SJSA1 (cell line): ENCODE data around the gene ANKS1A. TPM values are rescaled to one million over a fixed set of nuclear protein-coding genes. Genes with fewer than 3 reads are reported as not detected.

Source experiments
- DNase-seq, 2 experiments: peaks; one replicate each; pipeline ENCODE4 v3.0.0-alpha.2; 2015 to 2020; ENCODE audit warnings: low spot score in 2 of 2, low read depth in 1 of 2
- H3K27ac ChIP-seq: fragments of 250-450 bp; sonication (Bioruptor Pico); 2 replicates; pipeline ENCODE4 v1.5.1; 2020; ENCODE audit warnings: mild to moderate bottlenecking, moderate library complexity
- H3K27me3 ChIP-seq: fragments of 250-450 bp; sonication (Bioruptor Pico); replicated peaks from 2 replicates; pipeline ENCODE4 v1.5.1; 2020; ENCODE audit warnings: mild to moderate bottlenecking, moderate library complexity
- H3K36me3 ChIP-seq: fragments of 250-450 bp; sonication (Bioruptor Pico); 2 replicates; pipeline ENCODE4 v1.5.1; 2020; ENCODE audit warnings: mild to moderate bottlenecking
- H3K4me1 ChIP-seq: fragments of 250-450 bp; sonication (Bioruptor Pico); replicated peaks from 2 replicates; pipeline ENCODE4 v1.6.1; 2021; ENCODE audit warnings: mild to moderate bottlenecking
- H3K4me3 ChIP-seq: fragments of 250-450 bp; sonication (Bioruptor Pico); 2 replicates; pipeline ENCODE4 v1.5.1; 2020; ENCODE audit warnings: mild to moderate bottlenecking
- H3K9me3 ChIP-seq: fragments of 250-450 bp; sonication (Bioruptor Pico); replicated peaks from 2 replicates; pipeline ENCODE4 v1.5.1; 2020; ENCODE audit warnings: mild to moderate bottlenecking
- total RNA-seq: library from RNA; depleted of rRNA; stranded (reverse); fragments of >200 nt; shearing (Covaris generic); gene quantifications from 2 replicates; pipeline ENCODE4 v1.2.3, GENCODE V29; 2014

ANKS1A gene
- total RNA-seq, 1 experiment from 2014 or later, result 8.1 TPM

GRCh38 chr6:35011096-35012041 is 122.3 kb downstream of the ANKS1A start:
- Histone ChIP-seq H3K36me3 (no peaks in the 10 kb centered on the region), H3K27me3 (no peaks in the 10 kb centered on the region), H3K4me1 (peaks cover 6% of the 10 kb centered on the region), H3K4me3 (no peak overlapping the region), H3K9me3 (no peaks in the 10 kb centered on the region), H3K27ac (no peak overlapping the region)
- no peak for DNase-seq

GRCh38 chr6:35013701-35014100 is 124.6 kb downstream of the ANKS1A start:
- DNase-seq, result no peak
- H3K9me3 ChIP-seq, result no peaks in the 10 kb centered on the region; the same call in 1 of the 2 replicates
- no peaks in the 10 kb centered on the region for H3K27me3 ChIP-seq
- peaks cover 27% of the 10 kb centered on the region for H3K4me1 ChIP-seq
- no peaks in the 10 kb centered on the region for H3K36me3 ChIP-seq
- H3K27ac ChIP-seq, result no peak overlapping the region
- H3K4me3 ChIP-seq, result no peak overlapping the region

GRCh38 chr6:35014341-35014740 is 125.3 kb downstream of the ANKS1A start:
- Histone ChIP-seq H3K4me3 (no peak overlapping the region), H3K4me1 (peaks cover 33% of the 10 kb centered on the region), H3K36me3 (no peaks in the 10 kb centered on the region), H3K27me3 (no peaks in the 10 kb centered on the region), H3K9me3 (no peaks in the 10 kb centered on the region; the same call in 1 of the 2 replicates), H3K27ac (no peak overlapping the region)
- DNase-seq, result no peak

- Histone ChIP-seq H3K9me3 (no peaks in the 10 kb centered on the region; the same call in 1 of the 2 replicates), H3K4me1 (peaks cover 35% of the 10 kb centered on the region), H3K27ac (no peak overlapping the region), H3K4me3 (no peak overlapping the region), H3K27me3 (no peaks in the 10 kb centered on the region), H3K36me3 (no peaks in the 10 kb centered on the region)
- no peak for DNase-seq
Measured at GRCh38 chr6:35014786-35015185, 125.7 kb downstream of the ANKS1A start.

GRCh38 chr6:35015476-35015875 is 126.4 kb downstream of the ANKS1A start:
- no peak overlapping the region for H3K27ac ChIP-seq

GRCh38 chr6:35015996-35016395 is 126.9 kb downstream of the ANKS1A start:
- Histone ChIP-seq H3K4me3 (no peak overlapping the region), H3K4me1 (peaks cover 35% of the 10 kb centered on the region), H3K27ac (peak overlapping the region; percentile 7; the same call in 1 of the 2 replicates), H3K9me3 (no peaks in the 10 kb centered on the region; the same call in 1 of the 2 replicates), H3K27me3 (no peaks in the 10 kb centered on the region), H3K36me3 (no peaks in the 10 kb centered on the region)
- DNase-seq, result no peak

More at GRCh38 chr6:35015476-35015875, 126.4 kb downstream of the ANKS1A start:
- no peaks in the 10 kb centered on the region for H3K36me3 ChIP-seq
- H3K9me3 ChIP-seq, result no peaks in the 10 kb centered on the region; the same call in 1 of the 2 replicates
- peaks cover 35% of the 10 kb centered on the region for H3K4me1 ChIP-seq
- DNase-seq, result no peak
- no peaks in the 10 kb centered on the region for H3K27me3 ChIP-seq
- no peak overlapping the region for H3K4me3 ChIP-seq

- Histone ChIP-seq H3K4me1 (peaks cover 35% of the 10 kb centered on the region), H3K4me3 (no peak overlapping the region), H3K27ac (peak overlapping the region; percentile 7), H3K36me3 (no peaks in the 10 kb centered on the region), H3K27me3 (no peaks in the 10 kb centered on the region), H3K9me3 (no peaks in the 10 kb centered on the region; the same call in 1 of the 2 replicates)
- peak in 1 of 2 experiments; percentile 62 for DNase-seq
Measured at GRCh38 chr6:35016502-35017321, 127.7 kb downstream of the ANKS1A start.

- H3K9me3 ChIP-seq, result no peaks in the 10 kb centered on the region; the same call in 1 of the 2 replicates
- peak overlapping the region; percentile 7 for H3K27ac ChIP-seq
- peak in 1 of 2 experiments; percentile 50 for DNase-seq
- H3K4me3 ChIP-seq, result no peak overlapping the region
- peaks cover 35% of the 10 kb centered on the region for H3K4me1 ChIP-seq
- no peaks in the 10 kb centered on the region for H3K27me3 ChIP-seq
- no peaks in the 10 kb centered on the region for H3K36me3 ChIP-seq
Measured at GRCh38 chr6:35017411-35018181, 128.5 kb downstream of the ANKS1A start.

GRCh38 chr6:35018182-35018519 is 129.1 kb downstream of the ANKS1A start:
- H3K9me3 ChIP-seq, result no peaks in the 10 kb centered on the region; the same call in 1 of the 2 replicates
- no peak overlapping the region for H3K27ac ChIP-seq
- H3K4me3 ChIP-seq, result no peak overlapping the region
- H3K36me3 ChIP-seq, result no peaks in the 10 kb centered on the region
- peaks cover 35% of the 10 kb centered on the region for H3K4me1 ChIP-seq
- no peak for DNase-seq
- H3K27me3 ChIP-seq, result no peaks in the 10 kb centered on the region

GRCh38 chr6:35018746-35019145 is 129.7 kb downstream of the ANKS1A start:
- no peaks in the 10 kb centered on the region for H3K27me3 ChIP-seq
- no peaks in the 10 kb centered on the region for H3K36me3 ChIP-seq
- peaks cover 35% of the 10 kb centered on the region for H3K4me1 ChIP-seq
- no peaks in the 10 kb centered on the region; the same call in 1 of the 2 replicates for H3K9me3 ChIP-seq
- no peak overlapping the region for H3K27ac ChIP-seq
- no peak overlapping the region for H3K4me3 ChIP-seq
- DNase-seq, result no peak

GRCh38 chr6:35019171-35019570 is 130.1 kb downstream of the ANKS1A start:
- Histone ChIP-seq H3K27ac (no peak overlapping the region), H3K4me3 (no peak overlapping the region), H3K36me3 (no peaks in the 10 kb centered on the region), H3K4me1 (peaks cover 39% of the 10 kb centered on the region), H3K9me3 (no peaks in the 10 kb centered on the region; the same call in 1 of the 2 replicates), H3K27me3 (no peaks in the 10 kb centered on the region)
- DNase-seq, result no peak

- H3K4me3 ChIP-seq, result no peak overlapping the region
- no peaks in the 10 kb centered on the region for H3K27me3 ChIP-seq
- H3K36me3 ChIP-seq, result no peaks in the 10 kb centered on the region
- peaks cover 45% of the 10 kb centered on the region for H3K4me1 ChIP-seq
- no peak overlapping the region for H3K27ac ChIP-seq
- no peaks in the 10 kb centered on the region; the same call in 1 of the 2 replicates for H3K9me3 ChIP-seq
- DNase-seq, result no peak
Measured at GRCh38 chr6:35019831-35020230, 130.8 kb downstream of the ANKS1A start.

- Histone ChIP-seq H3K4me1 (peaks cover 54% of the 10 kb centered on the region), H3K36me3 (no peaks in the 10 kb centered on the region), H3K9me3 (no peaks in the 10 kb centered on the region; the same call in 1 of the 2 replicates), H3K4me3 (no peak overlapping the region), H3K27me3 (no peaks in the 10 kb centered on the region), H3K27ac (no peak overlapping the region)
- no peak for DNase-seq
Measured at GRCh38 chr6:35021004-35021403, 131.9 kb downstream of the ANKS1A start.
